HG03025 (cell line): ENCODE results near the gene TMEM238L.

Experiments
- ATAC-seq: cut with Tn5 transposase; IDR thresholded peaks from one replicate; pipeline ENCODE4 v1.9.1; 2021; ENCODE audit warnings: mild to moderate bottlenecking, moderate library complexity; ENCODE audit not compliant: unreplicated experiment, low FRiP score

Gene TMEM238L

GRCh38 chr17:10777131-10777807, 26.6 kb downstream of the TMEM238L start:
- ATAC-seq: no peak

GRCh38 chr17:10776381-10776780, 27.5 kb downstream of the TMEM238L start:
- ATAC-seq: no peak

GRCh38 chr17:10775740-10776356, 28.1 kb downstream of the TMEM238L start:
- ATAC-seq: no peak

DNA sequence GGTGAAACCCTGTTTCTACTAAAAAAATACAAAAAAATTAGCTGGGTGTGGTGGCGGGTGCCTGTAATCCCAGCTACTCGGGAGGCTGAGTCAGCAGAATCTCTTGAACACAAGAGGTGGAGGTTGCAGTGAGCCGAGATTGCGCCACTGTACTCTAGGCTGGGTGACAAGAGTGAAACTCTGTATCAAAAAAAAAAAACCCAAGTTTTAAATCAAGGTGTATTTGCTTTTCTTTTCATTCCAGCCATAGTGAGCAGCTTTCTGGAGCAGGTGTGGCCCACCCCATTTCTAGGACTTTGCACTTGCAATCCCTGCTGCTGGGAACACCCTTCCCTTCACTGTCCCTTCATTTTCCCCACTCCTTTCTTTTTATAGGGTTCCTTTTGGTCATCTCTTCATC, 28.8 kb downstream of the TMEM238L start:
- no peak for ATAC-seq

GRCh38 chr17:10773391-10773790, 30.5 kb downstream of the TMEM238L start:
- no peak for ATAC-seq

DNA sequence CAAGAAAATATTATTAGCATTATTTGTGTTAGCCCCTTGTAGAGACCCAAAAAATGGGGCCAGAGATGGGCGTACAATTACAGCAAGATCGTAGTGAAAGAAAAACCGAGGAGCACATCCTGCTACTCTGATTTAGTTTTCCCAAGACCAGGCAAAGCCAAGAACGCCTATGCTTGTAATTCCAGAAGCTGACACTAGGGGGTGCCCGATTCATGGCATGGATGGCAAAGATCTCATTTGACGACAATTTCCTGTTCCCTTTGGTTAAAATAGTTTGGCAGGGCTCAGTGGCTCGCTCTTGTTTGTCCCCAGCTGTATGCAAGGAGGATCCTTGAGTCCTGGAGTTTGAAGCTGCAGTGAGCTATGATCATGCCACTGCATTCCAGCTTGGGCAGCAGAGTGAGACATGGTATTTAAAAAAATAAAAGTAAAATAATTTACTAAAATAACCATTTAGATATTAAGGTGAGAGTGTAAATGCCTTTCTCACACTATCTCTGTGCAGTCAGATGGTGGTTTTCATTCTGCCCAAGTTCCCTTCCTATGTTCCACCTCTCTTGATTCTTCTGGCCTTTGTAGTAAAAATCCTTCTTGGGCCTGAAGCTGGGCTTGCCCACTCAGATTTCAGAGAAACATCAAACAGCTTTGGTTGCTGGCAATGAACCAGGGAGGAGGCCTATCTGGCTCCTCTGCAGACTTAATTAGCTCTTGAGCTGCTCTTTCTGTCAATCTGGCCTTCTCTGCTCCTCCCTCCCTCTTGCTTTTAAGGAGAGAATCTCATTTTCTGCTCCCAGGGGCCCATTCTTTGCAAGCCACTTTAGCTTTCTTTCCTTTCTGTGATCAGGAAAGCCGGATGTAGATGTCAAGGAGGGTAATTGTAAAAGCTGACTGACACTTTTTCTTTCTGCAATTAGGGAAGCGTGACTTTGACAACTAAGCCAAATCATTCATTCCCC, 31.2 kb downstream of the TMEM238L start:
- no peak for ATAC-seq

DNA sequence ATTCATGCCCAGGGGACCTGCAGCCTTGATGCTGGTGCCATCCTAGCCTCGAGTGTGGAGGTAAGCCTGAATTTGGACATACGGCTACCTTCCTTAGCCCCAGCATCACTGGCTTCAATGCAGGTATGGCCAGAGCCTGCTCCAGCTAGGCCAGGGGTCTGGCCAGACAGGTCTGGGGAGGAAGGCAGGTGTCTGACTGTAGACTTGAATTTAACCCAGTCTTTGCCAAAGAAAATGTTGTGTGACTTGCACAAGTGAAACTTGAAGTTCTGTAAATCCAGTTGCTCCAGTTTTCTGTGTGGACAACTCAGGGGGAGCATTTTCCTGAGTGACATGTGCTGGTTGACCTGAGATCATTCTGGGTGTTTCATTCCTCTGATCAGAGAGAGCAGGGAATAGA, 32.8 kb downstream of the TMEM238L start:
- ATAC-seq: no peak

DNA sequence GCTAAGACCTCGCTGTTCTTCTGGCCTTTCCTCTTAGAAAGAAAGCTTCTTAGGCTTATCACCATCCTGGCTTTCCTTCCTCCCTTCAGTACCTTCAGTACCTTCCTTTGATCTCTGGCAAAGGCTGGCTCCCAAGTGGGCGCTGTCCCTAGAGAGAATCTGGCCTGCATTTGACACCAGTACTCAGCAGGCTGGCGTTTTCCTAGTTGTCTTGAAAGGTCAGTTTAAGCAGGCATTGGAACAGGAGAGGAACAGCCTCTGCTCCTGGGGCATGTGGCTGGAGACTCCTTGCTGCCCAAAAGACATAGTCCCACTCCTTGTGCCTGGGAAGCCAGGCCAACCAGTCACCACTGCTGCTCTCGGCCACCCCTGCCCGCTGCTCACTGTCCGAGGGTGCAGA, 34.1 kb downstream of the TMEM238L start:
- no peak for ATAC-seq

- ATAC-seq: no peak
Measured at GRCh38 chr17:10768750-10769251, 35.1 kb downstream of the TMEM238L start.

DNA sequence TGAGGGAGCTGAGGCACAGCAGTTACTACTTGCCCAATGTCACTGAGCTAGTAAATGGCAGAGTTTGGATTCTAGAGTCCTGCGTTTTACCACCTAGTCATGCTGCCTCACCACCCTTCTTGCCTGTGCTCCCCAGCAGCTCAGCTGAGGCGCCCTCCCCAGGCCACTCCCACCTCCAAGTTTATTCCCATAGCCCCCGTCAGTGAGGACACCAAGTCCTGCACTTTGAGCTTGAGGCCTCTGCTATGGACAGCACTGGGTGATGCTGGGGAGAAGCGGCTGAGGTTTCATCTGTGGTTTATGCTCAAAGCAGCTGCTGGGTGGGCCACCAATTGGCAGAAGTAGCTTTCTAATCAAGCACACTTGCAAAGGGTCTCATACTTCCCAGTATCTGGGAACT, 36.7 kb downstream of the TMEM238L start:
- ATAC-seq: no peak

- ATAC-seq: no peak
Measured at GRCh38 chr17:10762037-10762436, 41.9 kb downstream of the TMEM238L start.

DNA sequence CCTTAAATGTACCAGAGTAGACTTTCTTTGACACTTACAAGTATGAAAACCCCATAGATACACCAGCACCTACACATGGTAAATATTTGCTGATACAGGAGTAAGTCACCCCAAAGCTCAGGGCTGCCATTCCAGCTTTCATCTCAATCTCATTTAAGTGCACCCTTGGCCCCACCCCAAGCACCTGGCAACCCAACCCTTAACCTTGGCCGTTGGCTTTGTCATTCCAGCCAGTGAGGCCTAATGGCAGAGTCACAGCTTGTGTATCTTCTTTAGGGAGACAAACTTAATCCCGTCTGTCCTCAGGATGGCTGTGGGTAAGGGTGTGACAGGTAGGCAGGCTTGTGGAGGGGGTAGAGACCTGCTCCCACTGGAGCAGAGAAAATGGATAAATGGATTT, 42.6 kb downstream of the TMEM238L start:
- no peak for ATAC-seq

DNA sequence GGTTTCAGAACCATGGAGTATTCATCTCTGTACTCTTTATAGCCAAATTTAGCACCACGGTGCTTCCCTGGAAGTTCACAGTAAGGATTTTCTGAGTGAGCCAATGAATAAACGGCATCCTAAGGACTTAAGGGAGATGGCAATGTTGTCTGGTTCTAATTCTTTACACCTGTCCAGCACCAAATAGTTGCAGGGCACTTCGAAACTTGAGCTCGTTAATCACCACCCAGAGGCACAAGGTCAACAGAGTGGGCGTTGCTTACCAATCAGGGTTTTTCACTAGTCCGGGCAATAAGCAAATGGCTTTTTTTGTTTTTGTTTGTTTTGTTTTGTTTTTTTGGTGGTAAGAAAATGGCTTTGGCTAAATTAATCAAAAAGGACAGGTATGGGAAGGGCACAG, 45.8 kb downstream of the TMEM238L start:
- no peak for ATAC-seq

- no peak for ATAC-seq
Measured at GRCh38 chr17:10757647-10758046, 46.3 kb downstream of the TMEM238L start.

DNA sequence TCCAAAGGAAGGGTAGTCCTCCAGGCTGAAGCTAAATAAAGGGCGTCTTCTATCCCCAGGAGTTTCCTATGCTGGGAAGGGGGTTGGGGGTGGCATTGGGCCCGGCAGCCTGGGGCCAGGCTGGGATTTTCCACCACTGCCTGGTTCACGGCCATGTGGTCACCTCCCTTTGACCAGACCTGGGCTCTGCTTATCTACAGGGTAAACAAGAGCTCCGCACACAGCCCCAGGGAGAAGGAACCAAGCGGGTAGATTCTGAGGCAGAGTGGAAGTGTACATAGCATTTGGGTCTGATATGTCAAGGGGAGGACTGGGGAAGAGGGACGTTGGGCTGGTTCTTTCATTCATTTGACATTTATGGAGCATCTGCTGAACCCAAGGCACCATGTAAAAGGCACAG, 46.8 kb downstream of the TMEM238L start:
- ATAC-seq: no peak

DNA sequence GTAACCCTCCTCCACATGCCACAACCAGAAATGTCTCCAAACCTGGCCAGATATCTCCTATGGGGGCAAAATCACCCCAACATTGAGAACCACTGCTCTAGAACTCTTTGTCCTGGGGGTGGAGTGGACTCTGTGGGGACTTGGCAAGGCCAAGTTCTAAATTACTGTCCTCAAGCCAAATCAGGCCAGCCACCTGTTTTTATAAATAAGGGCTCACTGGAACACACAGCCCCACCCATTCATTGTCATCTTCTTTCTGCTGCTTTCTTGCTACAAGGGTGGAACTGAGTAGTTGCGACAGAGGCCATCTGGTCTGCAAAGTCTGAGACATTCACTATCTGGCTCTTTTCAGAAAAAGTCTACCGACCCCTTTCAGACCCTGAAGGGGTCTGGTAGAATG, 47.3 kb downstream of the TMEM238L start:
- ATAC-seq: no peak

DNA sequence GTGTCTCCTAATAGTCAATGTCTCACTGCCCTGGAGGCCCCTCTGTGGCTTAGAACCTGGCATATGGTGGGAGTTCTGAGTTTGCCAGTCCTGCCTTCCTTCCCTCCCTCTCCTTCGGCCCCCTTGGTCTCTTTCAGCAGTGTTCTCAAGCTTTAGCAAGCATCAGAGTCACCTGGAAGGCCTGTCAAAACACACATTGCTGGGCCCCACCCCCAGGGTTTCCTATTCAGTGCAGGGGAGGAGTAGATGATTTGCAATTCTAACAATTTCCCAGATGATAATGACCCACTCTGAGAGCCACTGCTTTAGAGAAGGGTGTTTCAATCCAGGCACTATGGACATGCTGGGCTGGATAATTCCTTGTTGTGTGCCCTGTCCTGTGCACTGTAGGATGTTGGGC, 47.7 kb downstream of the TMEM238L start:
- no peak for ATAC-seq

- ATAC-seq: no peak
Measured at GRCh38 chr17:10755592-10756127, 48.2 kb downstream of the TMEM238L start.

- ATAC-seq: no peak
Measured at GRCh38 chr17:10754861-10755591, 48.9 kb downstream of the TMEM238L start.

DNA sequence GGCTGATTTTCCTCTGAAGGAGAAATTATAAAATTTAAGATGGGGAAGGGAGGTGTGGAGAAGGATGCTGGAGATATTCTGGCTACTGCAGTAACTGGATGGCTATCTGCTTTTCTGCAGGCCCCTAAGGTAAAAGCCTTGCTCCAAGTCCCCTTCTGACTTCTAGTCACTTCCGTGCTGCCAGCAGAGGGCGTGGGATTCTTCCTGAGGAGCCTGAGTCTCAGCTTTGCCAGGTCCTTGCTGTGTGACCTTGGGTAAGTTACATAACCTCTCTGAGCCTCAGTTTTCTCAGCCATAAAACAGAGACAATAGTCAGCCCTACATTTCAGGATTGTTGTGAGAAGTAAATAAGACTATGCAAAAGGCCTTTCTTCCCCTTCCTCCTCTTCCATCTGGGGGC, 49.8 kb downstream of the TMEM238L start:
- ATAC-seq: no peak
